WTC11 (cell line): ENCODE data around the gene NSUN2. TPM values are rescaled to one million over a fixed set of nuclear protein-coding genes. Genes with fewer than 3 reads are reported as not detected.

Experiments used
- ATAC-seq: fragments of 200-7000 bp; cut with Tn5 transposase; 2 replicates; pipeline ENCODE4 v1.10.0; 2021; ENCODE audit warnings: mild to moderate bottlenecking, moderate library complexity
- CTCF ChIA-PET: fragments of 300-600 bp; sonication (Branson Sonifier 250); formaldehyde crosslinking; loops from one replicate; lab custom pipeline; 2021; ENCODE audit warnings: antibody characterized with exemption; lab: Charles Lee
- POLR2A ChIA-PET: fragments of 350-600 bp; sonication (Branson Sonifier 250); formaldehyde crosslinking; loops from one replicate; lab custom pipeline; 2021; ENCODE audit warnings: antibody characterized with exemption; lab: Charles Lee
- DNase-seq: peaks from one replicate; pipeline ENCODE4 v3.0.0; 2021; ENCODE audit warnings: low spot score
- H3K27ac Mint-ChIP-seq: 2 replicates; pipeline ENCODE4 v1.8.0; 2021; ENCODE audit warnings: mixed read lengths
- H3K27me3 Mint-ChIP-seq: 2 replicates; pipeline ENCODE4 v1.8.0; 2021; ENCODE audit warnings: low read depth, mild to moderate bottlenecking, moderate library complexity, mixed read lengths
- H3K36me3 Mint-ChIP-seq: 2 replicates; pipeline ENCODE4 v1.8.0; 2021; ENCODE audit warnings: mixed read lengths
- H3K4me1 Mint-ChIP-seq: 2 replicates; pipeline ENCODE4 v1.8.0; 2022; ENCODE audit warnings: mixed read lengths
- H3K4me3 Mint-ChIP-seq: 2 replicates; pipeline ENCODE4 v1.8.0; 2021; ENCODE audit warnings: mild to moderate bottlenecking, moderate library complexity, mixed read lengths
- H3K9me3 Mint-ChIP-seq: 2 replicates; pipeline ENCODE4 v1.8.0; 2021; ENCODE audit warnings: mixed read lengths
- CBFB ChIP-seq: sonication (generic); formaldehyde crosslinking; IDR thresholded peaks from 2 replicates; pipeline ENCODE4 v1.8.1; 2022; ENCODE audit warnings: mild to moderate bottlenecking, low read depth, missing genetic modification reagents
- CREB1 ChIP-seq: sonication (generic); formaldehyde crosslinking; IDR thresholded peaks from 2 replicates; pipeline ENCODE4 v1.8.0; 2023; ENCODE audit warnings: mild to moderate bottlenecking, missing genetic modification reagents
- ELF4 ChIP-seq: sonication (generic); formaldehyde crosslinking; IDR thresholded peaks from 2 replicates; pipeline ENCODE4 v1.8.1; 2022; ENCODE audit warnings: low read depth, mild to moderate bottlenecking, moderate library complexity, missing genetic modification reagents
- EMX1 ChIP-seq: fragments of 250-450 bp; sonication (Bioruptor Pico); IDR thresholded peaks from 2 replicates; pipeline ENCODE4 v1.8.0; 2021; ENCODE audit warnings: mild to moderate bottlenecking
- ETV6 ChIP-seq: sonication (generic); formaldehyde crosslinking; IDR thresholded peaks from 2 replicates; pipeline ENCODE4 v1.8.1; 2022; ENCODE audit warnings: mild to moderate bottlenecking, missing genetic modification reagents
- FOXJ3 ChIP-seq: sonication (generic); formaldehyde crosslinking; IDR thresholded peaks from 2 replicates; pipeline ENCODE4 v1.9.0; 2021; ENCODE audit warnings: missing genetic modification reagents, mild to moderate bottlenecking, borderline replicate concordance
- GABPB1 ChIP-seq: sonication (generic); formaldehyde crosslinking; IDR thresholded peaks from 2 replicates; pipeline ENCODE4 v1.8.1; 2023; ENCODE audit warnings: mild to moderate bottlenecking, missing genetic modification reagents
- NR2C2 ChIP-seq: sonication (generic); formaldehyde crosslinking; IDR thresholded peaks from 2 replicates; pipeline ENCODE4 v1.8.0; 2022; ENCODE audit warnings: mild to moderate bottlenecking, missing genetic modification reagents
- RORB ChIP-seq: fragments of 250-450 bp; sonication (Bioruptor Pico); IDR thresholded peaks from 2 replicates; pipeline ENCODE4 v1.9.0; 2021; ENCODE audit warnings: mild to moderate bottlenecking
- SP1 ChIP-seq: sonication (generic); formaldehyde crosslinking; conservative IDR thresholded peaks from 2 replicates; pipeline ENCODE4 v1.8.1; 2022; ENCODE audit warnings: missing genetic modification reagents
- ZNF121 ChIP-seq: sonication (generic); formaldehyde crosslinking; IDR thresholded peaks from 2 replicates; pipeline ENCODE4 v1.8.0; 2023; ENCODE audit warnings: missing genetic modification reagents
- ZNF138 ChIP-seq: sonication (generic); formaldehyde crosslinking; conservative IDR thresholded peaks from 2 replicates; pipeline ENCODE4 v1.8.1; 2022; ENCODE audit warnings: mild to moderate bottlenecking, moderate library complexity, missing genetic modification reagents
- ZNF219 ChIP-seq: sonication (generic); formaldehyde crosslinking; IDR thresholded peaks from 2 replicates; pipeline ENCODE4 v1.8.0; 2023; ENCODE audit warnings: missing genetic modification reagents, mild to moderate bottlenecking, borderline replicate concordance
- ZNF396 ChIP-seq: fragments of 250-450 bp; sonication (Bioruptor Pico); IDR thresholded peaks from 2 replicates; pipeline ENCODE4 v1.8.0; 2021; ENCODE audit warnings: mild to moderate bottlenecking, moderate library complexity, borderline replicate concordance
- ZNF423 ChIP-seq: fragments of 250-450 bp; sonication (Bioruptor Pico); IDR thresholded peaks from 2 replicates; pipeline ENCODE4 v2.1.2; 2022; ENCODE audit warnings: mild to moderate bottlenecking, moderate library complexity
- ZNF671 ChIP-seq: fragments of 250-450 bp; sonication (Bioruptor Pico); IDR thresholded peaks from 2 replicates; pipeline ENCODE4 v1.8.0; 2021; ENCODE audit warnings: mild to moderate bottlenecking
- total RNA-seq: library from RNA; stranded (reverse); gene quantifications from 3 replicates; pipeline ENCODE4 v1.2.3, GENCODE V29; 2021
- TF ChIP-seq, protein P1 (sequence below): sonication (generic); formaldehyde crosslinking; conservative IDR thresholded peaks from 2 replicates; pipeline ENCODE4 v1.8.1; 2022; ENCODE audit warnings: mild to moderate bottlenecking, missing genetic modification reagents
- TF ChIP-seq, protein P2 (sequence below): sonication (generic); formaldehyde crosslinking; IDR thresholded peaks from 2 replicates; pipeline ENCODE4 v1.8.1; 2023; ENCODE audit warnings: mild to moderate bottlenecking, missing genetic modification reagents
- TF ChIP-seq, protein P3 (sequence below): fragments of 200-600 bp; IDR thresholded peaks from 2 replicates; pipeline ENCODE4 v1.8.0; 2022; ENCODE audit warnings: antibody characterized with exemption
- TF ChIP-seq, protein P4 (sequence below): sonication (generic); formaldehyde crosslinking; IDR thresholded peaks from 2 replicates; pipeline ENCODE4 v1.8.1; 2022; ENCODE audit warnings: low read depth, mild to moderate bottlenecking, moderate library complexity, missing genetic modification reagents, borderline replicate concordance
- TF ChIP-seq, protein P5 (sequence below): sonication (generic); formaldehyde crosslinking; IDR thresholded peaks from 2 replicates; pipeline ENCODE4 v1.8.0; 2023; ENCODE audit warnings: missing genetic modification reagents
- TF ChIP-seq, protein P6 (sequence below): sonication (generic); formaldehyde crosslinking; IDR thresholded peaks from 2 replicates; pipeline ENCODE4 v1.8.0; 2022; ENCODE audit warnings: mild to moderate bottlenecking, missing genetic modification reagents
- TF ChIP-seq, protein P7 (sequence below): sonication (generic); formaldehyde crosslinking; IDR thresholded peaks from 2 replicates; pipeline ENCODE4 v1.8.0; 2022; ENCODE audit warnings: mild to moderate bottlenecking, missing genetic modification reagents

Gene NSUN2
- total RNA-seq, 1 experiment from 2014 or later: 88.4 TPM

DNA sequence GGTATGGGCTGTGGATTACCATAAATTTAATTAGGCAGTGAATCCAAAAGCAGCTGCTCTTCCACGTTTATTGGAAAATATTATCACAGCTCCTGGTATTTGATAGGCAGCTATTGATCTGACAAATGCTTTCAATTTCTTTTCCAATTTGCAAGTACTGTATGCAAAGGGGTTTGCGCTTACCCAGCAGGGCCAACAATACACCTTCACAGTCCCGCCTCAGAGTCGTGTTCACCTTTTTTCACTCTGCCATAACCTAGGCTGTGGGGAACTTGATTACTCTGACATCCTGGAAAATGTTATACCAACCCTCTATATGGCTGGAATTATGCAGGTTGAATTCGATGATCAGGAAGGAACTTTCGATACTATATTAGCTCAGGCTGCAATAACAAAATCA, 48.1 kb upstream of the NSUN2 start:
- H3K27me3 Mint-ChIP-seq: peaks cover 26% of the 10 kb centered on the region

DNA sequence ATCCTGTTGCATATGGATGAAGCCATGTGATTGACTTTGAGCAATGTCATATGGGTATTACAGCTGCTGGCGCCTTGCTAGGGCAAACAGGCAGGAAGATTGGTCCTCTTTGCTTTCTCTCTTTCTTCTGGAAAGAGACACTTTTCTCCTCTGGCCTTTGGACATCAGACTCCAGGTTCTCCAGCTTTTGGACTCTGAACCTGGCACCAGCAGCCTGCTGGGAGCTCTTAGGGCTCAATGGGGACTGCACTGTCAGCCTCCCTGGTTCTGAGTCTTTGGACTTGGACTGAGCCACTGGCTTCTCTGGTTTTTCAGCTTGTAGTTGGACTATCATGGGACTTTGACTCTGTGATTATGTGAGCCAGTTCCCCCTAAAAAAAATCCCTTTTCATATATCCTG, 45.5 kb upstream of the NSUN2 start:
- peaks cover 51% of the 10 kb centered on the region for H3K9me3 Mint-ChIP-seq
- peaks cover 14% of the 10 kb centered on the region for H3K27me3 Mint-ChIP-seq
- ATAC-seq (no peak), DNase-seq (no peak)
- TF ChIP-seq NR2C2 (CRISPR knock-in tag) (no peak), ZNF423 (CRISPR knock-in tag) (no peak), CREB1 (CRISPR knock-in tag) (no peak), ZNF671 (CRISPR knock-in tag) (no peak), ZNF396 (no peak), ZNF219 (CRISPR knock-in tag) (no peak), CBFB (CRISPR knock-in tag) (no peak), GABPB1 (CRISPR knock-in tag) (no peak), SP1 (CRISPR knock-in tag) (no peak), RORB (CRISPR knock-in tag) (no peak)
- TF ChIP-seq, protein P1, sequence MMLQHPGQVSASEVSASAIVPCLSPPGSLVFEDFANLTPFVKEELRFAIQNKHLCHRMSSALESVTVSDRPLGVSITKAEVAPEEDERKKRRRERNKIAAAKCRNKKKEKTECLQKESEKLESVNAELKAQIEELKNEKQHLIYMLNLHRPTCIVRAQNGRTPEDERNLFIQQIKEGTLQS (CRISPR knock-in tag): no peak
- TF ChIP-seq, protein P2, sequence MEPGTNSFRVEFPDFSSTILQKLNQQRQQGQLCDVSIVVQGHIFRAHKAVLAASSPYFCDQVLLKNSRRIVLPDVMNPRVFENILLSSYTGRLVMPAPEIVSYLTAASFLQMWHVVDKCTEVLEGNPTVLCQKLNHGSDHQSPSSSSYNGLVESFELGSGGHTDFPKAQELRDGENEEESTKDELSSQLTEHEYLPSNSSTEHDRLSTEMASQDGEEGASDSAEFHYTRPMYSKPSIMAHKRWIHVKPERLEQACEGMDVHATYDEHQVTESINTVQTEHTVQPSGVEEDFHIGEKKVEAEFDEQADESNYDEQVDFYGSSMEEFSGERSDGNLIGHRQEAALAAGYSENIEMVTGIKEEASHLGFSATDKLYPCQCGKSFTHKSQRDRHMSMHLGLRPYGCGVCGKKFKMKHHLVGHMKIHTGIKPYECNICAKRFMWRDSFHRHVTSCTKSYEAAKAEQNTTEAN (CRISPR knock-in tag): no peak
- H3K36me3 Mint-ChIP-seq: peaks cover 22% of the 10 kb centered on the region
- no peak overlapping the region for H3K27ac Mint-ChIP-seq
- ChIA-PET POLR2A (no interaction called here), CTCF (no interaction called here)
- H3K4me1 Mint-ChIP-seq: no peaks in the 10 kb centered on the region
- no peak overlapping the region for H3K4me3 Mint-ChIP-seq

More for the DNA sequence above, 48.1 kb upstream of the NSUN2 start:
- Mint-ChIP-seq H3K27ac (no peak overlapping the region), H3K36me3 (peaks cover 8% of the 10 kb centered on the region), H3K9me3 (peaks cover 32% of the 10 kb centered on the region), H3K4me3 (no peak overlapping the region), H3K4me1 (no peaks in the 10 kb centered on the region)
- CTCF ChIA-PET: no interaction called here
- ATAC-seq (no peak), DNase-seq (no peak)
- POLR2A ChIA-PET: interaction anchor here (0.5 to 0.7 kb wide), 2 partner anchors 13 to 22 kb away, joined by 3 to 4 read pairs; no protein-coding TSS in a partner anchor
- TF ChIP-seq ZNF138 (CRISPR knock-in tag) (no peak), ZNF671 (CRISPR knock-in tag) (no peak), ELF4 (no peak), FOXJ3 (no peak), ETV6 (CRISPR knock-in tag) (no peak), EMX1 (CRISPR knock-in tag) (no peak), ZNF121 (CRISPR knock-in tag) (no peak)
- TF ChIP-seq, protein P3, sequence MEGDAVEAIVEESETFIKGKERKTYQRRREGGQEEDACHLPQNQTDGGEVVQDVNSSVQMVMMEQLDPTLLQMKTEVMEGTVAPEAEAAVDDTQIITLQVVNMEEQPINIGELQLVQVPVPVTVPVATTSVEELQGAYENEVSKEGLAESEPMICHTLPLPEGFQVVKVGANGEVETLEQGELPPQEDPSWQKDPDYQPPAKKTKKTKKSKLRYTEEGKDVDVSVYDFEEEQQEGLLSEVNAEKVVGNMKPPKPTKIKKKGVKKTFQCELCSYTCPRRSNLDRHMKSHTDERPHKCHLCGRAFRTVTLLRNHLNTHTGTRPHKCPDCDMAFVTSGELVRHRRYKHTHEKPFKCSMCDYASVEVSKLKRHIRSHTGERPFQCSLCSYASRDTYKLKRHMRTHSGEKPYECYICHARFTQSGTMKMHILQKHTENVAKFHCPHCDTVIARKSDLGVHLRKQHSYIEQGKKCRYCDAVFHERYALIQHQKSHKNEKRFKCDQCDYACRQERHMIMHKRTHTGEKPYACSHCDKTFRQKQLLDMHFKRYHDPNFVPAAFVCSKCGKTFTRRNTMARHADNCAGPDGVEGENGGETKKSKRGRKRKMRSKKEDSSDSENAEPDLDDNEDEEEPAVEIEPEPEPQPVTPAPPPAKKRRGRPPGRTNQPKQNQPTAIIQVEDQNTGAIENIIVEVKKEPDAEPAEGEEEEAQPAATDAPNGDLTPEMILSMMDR: no peak
- TF ChIP-seq, protein P4, sequence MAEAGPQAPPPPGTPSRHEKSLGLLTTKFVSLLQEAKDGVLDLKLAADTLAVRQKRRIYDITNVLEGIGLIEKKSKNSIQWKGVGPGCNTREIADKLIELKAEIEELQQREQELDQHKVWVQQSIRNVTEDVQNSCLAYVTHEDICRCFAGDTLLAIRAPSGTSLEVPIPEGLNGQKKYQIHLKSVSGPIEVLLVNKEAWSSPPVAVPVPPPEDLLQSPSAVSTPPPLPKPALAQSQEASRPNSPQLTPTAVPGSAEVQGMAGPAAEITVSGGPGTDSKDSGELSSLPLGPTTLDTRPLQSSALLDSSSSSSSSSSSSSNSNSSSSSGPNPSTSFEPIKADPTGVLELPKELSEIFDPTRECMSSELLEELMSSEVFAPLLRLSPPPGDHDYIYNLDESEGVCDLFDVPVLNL: no peak
- TF ChIP-seq, protein P5, sequence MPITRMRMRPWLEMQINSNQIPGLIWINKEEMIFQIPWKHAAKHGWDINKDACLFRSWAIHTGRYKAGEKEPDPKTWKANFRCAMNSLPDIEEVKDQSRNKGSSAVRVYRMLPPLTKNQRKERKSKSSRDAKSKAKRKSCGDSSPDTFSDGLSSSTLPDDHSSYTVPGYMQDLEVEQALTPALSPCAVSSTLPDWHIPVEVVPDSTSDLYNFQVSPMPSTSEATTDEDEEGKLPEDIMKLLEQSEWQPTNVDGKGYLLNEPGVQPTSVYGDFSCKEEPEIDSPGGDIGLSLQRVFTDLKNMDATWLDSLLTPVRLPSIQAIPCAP: no peak

DNA sequence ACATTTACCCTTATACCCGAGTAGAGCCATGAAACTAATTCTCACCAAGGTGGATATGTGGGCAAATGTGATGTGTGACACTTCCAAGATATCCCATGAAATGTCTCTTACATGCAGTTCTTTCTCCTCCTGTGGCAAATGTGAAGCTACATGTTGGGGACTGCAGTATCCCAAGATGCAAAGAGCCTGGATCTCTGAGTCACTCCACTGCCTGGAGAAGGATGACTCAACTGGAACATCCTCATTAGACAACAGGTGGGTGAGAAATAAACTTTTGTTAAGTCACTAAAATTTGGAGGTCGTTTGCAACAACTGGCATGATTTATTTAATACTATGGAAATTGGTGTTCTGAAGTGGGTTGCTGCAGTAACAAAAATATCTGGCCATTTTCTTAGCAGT, 43.9 kb upstream of the NSUN2 start:
- no peak for DNase-seq
- Mint-ChIP-seq H3K36me3 (peaks cover 39% of the 10 kb centered on the region), H3K9me3 (peaks cover 55% of the 10 kb centered on the region), H3K4me1 (no peaks in the 10 kb centered on the region), H3K27me3 (peaks cover 14% of the 10 kb centered on the region), H3K4me3 (no peak overlapping the region), H3K27ac (no peak overlapping the region)
- CTCF ChIA-PET: no interaction called here
- POLR2A ChIA-PET: no interaction called here
- ATAC-seq: no peak
- TF ChIP-seq, protein P6, sequence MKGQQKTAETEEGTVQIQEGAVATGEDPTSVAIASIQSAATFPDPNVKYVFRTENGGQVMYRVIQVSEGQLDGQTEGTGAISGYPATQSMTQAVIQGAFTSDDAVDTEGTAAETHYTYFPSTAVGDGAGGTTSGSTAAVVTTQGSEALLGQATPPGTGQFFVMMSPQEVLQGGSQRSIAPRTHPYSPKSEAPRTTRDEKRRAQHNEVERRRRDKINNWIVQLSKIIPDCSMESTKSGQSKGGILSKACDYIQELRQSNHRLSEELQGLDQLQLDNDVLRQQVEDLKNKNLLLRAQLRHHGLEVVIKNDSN: no peak
- TF ChIP-seq, protein P3: no peak
- TF ChIP-seq, protein P4: no peak
- TF ChIP-seq, protein P7, sequence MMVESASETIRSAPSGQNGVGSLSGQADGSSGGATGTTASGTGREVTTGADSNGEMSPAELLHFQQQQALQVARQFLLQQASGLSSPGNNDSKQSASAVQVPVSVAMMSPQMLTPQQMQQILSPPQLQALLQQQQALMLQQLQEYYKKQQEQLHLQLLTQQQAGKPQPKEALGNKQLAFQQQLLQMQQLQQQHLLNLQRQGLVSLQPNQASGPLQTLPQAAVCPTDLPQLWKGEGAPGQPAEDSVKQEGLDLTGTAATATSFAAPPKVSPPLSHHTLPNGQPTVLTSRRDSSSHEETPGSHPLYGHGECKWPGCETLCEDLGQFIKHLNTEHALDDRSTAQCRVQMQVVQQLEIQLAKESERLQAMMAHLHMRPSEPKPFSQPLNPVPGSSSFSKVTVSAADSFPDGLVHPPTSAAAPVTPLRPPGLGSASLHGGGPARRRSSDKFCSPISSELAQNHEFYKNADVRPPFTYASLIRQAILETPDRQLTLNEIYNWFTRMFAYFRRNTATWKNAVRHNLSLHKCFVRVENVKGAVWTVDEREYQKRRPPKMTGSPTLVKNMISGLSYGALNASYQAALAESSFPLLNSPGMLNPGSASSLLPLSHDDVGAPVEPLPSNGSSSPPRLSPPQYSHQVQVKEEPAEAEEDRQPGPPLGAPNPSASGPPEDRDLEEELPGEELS: no peak
- TF ChIP-seq ETV6 (CRISPR knock-in tag): no peak
